HG03571 (cell line): ENCODE results near the gene NKD1.
"Not testable (repeated sequence)": the region's sequence is repeated elsewhere in the genome, so short reads cannot be mapped to it uniquely, and the experiment has no call there.

Experiments
- ATAC-seq: cut with Tn5 transposase; IDR thresholded peaks from one replicate; pipeline ENCODE4 v1.9.1; 2021; ENCODE audit not compliant: unreplicated experiment

Gene NKD1

DNA sequence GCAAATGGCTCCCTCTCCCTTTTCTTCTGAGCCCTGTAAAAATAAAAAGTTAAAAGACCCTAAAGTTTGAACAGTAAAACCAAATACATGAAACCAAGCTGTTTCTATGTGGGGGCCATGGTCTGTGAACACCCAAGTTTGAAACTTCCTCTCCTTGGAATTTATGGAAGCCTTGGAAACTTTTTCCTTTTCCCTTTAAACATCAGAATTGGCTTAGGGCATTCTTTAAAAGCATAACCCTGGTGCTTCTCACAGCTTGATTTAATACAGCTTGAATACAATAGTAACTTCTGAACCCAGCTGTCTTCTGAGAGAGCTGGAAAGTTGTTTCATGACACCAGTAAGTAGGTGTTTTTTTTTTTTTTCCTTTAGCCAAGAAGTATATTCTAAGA is 26.5 kb downstream of the NKD1 start:
- ATAC-seq = no peak

DNA sequence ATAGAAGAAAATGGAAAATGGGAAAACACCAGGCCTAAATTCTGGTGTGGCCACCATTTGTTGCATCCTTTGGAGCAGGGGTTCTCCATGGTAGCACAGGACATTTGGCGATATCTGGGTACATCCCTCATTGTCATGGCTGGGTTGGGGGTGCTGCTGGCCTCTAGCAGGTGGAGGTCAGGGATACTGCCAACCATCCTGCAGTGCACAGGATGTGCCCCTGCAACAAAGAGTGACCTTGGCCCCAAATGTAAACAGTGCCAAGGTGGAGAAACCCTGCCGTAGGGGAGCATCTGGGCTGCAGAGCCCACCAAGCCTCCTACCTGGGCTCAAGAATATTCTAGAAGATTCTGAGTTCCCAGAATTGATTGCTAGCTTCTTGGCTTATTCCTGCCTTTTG is 27.5 kb downstream of the NKD1 start:
- no peak for ATAC-seq

DNA sequence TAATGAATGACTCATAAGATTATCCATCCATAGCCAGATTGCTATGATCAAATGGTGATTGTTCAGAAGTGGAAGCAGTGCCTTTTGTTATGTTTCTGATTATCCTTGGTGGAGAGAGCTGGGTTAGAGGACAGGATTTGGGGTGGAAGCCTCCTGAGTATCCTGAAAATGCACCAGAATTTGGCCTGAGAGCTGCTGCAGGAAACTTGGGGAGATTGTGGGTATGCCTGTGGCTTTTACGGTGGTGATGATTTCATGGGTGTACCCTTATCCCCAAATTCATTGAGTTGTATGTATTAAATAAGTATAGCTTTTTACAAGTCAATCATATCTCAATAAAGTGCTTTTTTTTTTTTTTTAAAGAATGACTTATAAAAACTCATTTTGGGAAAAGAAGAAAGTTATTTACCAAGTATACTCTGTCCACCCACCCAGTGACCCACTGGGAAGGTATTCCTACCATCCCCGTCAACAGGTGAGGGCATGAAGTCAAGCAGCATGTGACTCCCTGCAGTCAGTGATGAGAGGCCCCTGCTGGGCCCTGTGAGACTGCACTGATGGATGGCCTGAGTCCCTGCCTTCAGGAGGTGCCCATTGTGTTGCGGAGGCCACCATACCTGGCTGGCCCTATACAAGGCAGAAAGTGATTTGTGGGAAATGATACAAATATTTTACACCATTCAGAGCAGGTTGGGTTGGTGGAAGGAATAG is 28.4 kb downstream of the NKD1 start:
- no peak for ATAC-seq

DNA sequence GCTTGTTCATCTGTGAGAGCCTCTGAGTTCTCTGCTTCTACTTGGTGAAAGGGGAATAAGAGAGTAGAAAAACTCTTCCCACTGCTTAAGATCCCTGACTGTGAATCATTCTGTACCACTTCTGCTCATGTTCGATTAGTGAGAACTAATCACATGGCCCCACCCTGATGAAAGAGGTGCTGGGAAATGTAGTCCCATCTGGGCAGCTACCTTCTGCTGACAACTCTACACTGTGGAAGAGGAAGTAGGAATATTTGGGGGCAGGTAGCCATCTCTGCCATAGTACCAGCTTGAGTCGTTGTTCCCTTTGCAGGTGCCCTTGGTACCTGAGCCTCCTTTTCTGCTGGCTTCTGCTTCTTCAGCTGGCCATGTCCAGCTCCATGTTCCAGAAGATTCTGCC is 29.9 kb downstream of the NKD1 start:
- ATAC-seq = no peak

DNA sequence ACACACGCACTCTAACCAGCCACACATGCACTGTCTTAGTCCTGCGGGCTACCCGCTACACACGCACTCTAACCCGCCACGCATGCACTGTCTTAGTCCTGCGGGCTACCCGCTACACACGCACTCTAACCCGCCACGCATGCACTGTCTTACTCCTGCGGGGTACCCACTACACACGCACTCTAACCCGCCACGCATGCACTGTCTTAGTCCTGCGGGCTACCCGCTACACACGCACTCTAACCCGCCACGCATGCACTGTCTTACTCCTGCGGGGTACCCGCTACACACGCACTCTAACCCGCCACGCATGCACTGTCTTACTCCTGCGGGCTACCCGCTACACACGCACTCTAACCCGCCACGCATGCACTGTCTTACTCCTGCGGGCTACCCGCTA is 31.2 kb downstream of the NKD1 start:
- ATAC-seq = not testable (repeated sequence)

DNA sequence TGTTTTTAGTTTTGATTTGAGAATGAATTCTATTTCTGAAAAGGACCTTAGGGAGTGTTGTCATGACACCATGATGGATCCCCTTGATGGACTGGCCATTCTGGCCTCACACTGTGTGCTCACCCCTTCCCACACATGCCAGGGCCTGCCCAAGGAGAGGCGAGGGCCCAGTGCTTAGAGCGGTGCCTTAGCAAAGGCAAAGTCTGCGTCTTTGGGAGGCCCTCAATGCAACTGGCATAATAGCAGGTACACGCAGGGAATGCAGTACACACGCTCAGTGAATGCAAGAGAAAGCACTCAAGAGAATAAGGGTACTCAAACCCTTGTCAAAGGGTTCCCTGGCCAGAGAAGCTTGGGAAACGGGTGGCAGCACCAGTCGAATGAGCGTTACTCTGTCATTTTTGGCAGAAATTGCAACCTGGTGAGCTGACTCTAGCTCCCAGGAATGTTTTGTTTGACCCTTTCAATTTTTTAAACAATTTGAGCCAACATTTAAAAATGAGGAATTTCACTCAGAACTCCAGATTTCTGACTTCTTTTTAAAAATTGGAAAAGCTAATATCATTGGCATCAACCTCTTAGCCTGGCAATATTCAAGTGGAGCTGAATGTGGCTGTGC is 32.1 kb downstream of the NKD1 start:
- ATAC-seq = no peak

DNA sequence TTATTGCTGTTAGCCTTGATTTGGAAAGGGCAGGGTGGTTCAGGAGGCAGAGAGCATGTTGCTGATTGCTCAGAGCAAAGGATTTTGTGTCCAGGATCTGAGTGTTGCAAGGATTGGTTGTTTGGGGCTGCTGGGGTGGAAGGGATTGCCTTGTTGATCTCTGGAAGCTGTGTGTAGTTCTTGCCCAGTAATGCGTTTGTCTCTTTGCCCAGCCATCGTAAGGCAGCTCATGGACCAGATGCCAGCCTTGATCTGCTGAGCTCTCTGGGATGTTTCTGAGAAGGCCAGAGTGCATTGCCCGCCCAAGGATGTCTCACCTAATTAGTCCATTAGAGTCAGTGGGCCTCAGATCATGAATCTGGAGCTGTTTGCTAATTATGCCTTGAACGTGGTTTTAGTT is 33.6 kb downstream of the NKD1 start:
- ATAC-seq = no peak

DNA sequence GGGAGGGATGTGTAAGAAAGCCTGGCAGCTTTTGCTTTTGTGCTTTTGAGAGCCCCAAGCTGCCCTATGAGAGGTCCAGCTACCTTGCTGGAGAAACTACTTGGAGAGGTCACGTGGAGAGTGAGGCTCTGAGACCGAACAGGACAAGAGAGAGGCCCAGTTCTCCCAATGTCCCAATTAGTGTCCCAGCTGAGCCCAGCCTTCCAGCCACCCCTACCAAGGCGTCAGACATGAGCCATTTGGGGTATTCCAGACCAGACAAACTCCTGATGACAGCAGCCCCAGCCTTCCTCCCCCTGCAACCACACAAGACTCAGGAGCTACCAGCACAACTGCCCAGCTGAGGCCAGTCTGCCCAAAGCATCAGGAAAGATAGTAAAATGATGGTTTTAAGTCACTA is 35.0 kb downstream of the NKD1 start:
- ATAC-seq = no peak

DNA sequence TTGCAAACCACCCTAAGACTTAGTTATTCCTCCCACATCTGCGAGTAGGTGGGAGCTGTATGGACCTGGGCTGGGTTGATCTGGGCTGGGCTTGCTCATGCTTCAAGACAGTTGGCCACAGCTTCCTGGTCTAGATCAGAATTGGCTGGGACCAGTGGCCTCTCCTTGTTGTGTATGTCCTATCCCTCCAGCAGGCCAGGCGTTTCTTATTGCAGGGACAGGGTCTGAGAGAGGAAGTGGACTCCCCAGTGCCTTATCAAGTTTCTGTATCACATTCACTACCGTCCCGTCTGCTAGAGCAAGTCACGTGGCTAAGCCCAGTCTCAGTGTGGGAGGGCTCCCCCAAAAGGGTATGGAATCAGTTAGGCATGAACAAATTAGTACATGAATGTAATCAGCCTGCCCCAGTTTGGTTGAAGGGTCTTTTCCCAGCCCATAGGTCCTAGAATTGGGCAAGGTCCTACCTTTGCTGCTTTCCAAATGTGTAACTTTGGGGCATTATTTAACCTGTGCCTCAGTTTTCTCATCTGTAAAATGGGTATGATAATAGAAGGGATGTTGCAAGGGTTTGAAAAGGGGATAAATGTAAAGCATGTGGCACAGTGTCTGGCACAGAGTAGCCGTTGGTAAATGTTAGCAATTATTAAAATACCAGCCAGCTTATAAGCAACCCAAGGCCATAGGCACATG is 36.0 kb downstream of the NKD1 start:
- ATAC-seq = no peak

DNA sequence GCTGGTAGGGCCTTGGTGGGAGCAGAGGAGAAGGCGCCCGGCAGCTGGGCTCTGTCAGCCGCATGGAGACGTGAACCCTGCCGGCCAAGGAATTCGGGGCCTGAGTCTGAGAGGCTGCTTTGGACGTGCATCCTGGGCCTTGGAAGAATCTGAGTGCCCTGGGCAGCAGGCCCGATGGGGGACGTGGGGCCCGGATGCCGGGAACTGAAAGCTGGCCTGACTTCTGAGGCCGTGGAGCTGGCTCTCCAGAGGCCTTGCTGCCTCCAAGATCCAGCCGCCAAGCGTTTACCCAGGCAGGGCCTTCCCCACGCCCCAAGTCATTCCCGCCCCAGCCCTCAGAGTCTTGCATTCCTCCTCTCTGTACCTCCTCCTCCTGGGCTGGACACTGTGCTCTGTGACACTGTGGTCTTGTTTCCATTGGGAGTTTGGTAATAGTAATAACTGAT is 37.2 kb downstream of the NKD1 start:
- ATAC-seq = no peak

DNA sequence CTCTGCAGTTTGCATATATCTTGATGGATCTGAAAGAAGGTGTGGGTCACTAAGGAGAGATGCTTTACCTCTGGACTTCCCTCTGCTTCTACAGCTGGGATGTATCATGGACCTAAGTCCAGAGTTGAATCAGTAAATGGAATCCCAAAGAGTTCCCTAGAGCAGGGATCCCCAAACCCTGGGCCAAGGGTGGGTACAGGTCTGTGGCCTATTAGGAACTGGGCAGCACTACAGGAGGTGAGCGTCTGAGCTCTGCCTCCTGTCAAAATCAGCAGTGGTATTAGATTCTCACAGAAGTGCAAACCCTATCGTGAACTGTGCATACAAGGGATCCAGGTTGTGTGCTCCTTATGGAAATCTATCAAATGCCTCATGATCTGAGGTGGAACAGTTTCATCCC is 39.3 kb downstream of the NKD1 start:
- ATAC-seq = no peak

DNA sequence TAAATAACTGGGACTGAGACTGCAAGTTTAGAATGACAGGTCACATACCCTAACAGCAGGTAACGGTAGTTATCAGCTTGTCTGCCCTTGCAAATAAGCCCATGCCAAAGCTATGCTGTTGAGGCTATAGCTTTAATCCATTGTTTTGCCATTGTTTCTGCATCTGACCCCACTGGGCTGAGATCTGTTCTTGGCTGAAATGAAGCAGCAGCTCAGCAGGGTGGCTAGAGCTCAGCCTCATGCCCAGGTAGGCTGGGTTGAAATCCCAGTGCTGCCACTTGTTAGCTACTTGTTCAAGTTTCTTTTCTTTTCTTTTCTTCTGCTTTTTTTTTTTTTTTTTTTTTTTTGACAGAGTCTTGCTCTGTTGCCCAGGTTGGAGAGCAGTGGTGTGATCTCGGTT is 40.1 kb downstream of the NKD1 start:
- no peak for ATAC-seq

DNA sequence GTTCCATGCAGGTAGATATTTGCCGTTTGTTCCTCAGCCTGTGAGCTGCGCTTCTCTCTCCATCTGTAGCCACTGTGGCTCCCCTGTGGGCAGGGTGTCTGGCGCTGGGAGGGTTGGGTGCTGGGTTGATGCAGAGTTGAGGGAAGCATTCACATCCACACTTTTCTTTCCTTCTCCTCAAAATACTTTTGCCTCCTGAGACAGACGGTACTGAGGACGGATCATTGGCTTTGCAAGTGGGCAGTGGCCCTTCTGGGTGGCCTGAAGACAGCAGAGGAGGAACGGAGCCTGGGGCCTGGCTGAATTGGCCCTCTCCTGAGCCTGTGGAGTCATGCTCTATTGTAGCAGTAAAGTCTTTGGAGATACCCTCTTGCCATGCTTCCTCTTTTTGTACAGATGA is 43.0 kb downstream of the NKD1 start:
- no peak for ATAC-seq

DNA sequence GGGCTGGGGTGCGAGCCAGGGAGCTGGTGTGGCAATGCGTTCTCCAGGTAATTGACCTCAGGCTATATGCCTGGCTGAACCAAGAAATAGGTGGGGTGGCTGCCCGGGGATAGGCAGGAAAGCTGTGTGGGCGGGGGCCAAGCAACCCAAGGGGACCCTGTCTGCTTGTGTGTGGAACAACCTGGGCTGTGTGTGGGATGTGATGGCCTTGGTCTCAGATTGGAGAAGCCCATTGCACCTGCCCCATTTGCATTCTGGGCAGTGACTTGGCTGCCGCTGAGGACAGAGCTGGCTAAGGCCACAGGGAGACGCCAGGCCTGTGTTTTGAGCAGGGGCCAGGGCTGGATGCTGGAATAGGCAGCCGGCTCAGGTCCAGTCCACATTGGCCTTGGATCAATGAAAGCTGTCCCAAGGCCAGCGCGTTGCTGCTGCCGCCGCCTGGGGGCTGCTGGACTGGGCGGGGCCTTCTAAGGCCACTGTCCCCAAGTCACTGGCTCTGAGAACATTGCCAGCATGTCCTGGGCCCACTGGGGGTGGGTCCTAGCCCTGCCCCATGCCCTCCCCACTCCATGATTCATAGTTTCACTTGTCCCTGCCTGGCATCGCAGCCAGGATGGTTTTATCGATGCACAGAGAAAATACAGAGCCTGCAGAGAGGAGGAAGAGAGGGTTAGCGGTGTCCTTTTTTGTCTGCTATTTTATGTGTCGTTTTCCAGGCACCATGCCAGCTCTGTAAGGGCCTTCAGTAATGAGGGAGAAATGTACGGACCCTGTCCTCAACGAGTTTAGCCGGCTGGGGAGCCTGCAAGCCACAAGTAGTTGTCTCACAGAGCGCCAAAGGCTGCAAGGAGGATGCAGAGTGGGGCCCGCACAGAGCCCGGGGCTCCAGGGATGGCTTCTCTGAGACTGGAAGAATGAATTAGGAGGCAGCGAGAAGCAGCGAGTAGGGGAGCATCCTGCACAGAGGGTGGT is 43.9 kb downstream of the NKD1 start:
- no peak for ATAC-seq

DNA sequence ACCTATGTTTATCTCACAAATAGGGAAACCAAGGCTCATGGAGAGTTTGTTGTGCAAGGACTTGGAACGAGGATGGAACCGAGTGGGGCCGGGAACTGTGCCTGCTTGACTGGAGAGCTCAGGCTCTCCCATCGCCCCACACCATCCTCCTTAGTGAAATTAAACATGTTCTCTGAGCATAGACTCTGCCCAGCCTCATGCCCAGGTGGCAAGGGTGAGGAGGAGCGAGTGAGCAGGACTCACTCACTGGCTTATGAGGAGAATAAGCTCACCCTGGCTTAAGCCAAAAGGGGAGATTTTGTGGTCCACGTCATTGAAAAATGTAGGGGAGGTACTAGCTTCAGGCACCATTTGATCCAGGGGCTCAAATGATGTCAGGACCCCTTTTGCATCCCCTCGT is 44.8 kb downstream of the NKD1 start:
- no peak for ATAC-seq

DNA sequence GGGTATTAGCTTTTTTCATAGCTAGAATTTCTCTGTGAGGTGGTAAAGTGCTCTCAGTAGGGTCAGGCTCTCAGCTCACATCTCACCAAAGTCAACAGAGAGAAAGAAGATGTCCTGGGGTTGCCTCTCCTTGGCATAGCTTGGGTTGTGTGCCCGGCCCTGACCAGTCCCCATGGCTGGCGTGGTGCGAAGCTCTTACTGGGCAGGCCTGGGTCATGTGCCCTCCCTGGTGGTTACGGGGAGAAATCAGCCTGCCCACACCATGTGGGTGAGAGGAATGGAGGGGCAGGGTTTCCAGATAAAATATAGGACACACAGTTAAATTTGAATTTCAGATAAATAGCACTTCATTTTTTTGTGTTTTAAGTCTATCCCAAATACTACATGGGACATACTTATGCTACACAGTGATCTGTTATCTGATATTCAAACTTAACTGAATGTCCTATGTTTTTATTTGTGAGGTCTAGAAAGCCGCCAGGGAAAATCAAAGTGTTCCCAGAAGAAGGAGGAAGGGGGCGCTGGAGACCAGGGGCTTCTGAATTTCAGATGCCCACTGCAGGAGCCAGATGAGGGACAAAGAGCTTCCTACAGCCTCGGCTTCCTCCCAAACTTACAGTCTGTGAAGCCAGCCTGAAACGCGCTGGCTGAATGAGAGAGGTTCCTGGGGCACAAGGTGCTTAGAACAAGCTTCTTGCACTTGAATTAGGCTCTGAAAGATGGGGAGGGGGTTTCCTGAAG is 45.4 kb downstream of the NKD1 start:
- no peak for ATAC-seq

DNA sequence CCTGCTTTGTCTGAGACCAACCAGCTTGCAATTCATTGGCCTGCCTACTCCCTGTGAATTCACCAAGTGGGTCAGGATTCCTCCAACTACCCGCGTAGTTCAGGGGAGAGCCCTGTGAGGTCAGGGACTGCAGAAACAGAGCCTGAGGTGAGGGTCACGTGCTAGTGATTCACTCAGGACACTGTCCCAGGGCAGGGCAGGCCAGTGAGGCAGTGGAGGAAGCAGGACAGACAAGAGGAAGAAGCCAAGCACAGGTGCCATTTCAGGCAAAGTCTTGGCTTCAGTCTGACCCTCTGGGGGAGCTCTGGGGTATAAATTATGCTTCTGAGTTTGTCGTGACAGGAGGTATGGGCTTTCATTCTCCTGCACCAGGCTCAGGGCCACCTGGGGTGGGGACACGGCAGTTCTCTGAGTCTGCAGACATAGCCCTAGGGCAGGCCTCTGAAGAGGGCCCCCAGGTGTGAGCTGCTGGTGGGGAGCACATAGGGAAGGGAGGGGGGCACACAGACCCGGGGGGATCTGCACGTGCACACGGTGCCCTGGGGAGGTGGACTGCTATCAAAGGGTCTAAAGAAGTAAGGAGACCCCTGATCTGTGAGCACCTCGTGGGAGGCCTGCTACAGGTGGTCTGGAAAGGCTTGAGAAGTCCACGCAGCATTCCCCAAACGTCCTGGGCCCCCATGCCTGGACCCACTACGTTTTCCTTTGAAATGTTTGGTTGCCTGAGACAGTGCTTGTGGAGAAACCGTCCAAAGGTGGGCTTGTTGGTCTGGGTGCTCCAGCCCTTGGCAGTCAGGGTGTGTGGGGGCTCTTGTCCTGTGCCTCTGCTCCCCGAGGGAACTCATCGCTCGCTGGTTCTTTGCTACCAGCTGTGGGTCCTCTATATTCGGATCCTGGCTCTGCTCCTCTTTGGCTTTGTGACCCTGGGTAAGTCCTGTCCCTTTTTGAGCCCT is 46.4 kb downstream of the NKD1 start:
- no peak for ATAC-seq

DNA sequence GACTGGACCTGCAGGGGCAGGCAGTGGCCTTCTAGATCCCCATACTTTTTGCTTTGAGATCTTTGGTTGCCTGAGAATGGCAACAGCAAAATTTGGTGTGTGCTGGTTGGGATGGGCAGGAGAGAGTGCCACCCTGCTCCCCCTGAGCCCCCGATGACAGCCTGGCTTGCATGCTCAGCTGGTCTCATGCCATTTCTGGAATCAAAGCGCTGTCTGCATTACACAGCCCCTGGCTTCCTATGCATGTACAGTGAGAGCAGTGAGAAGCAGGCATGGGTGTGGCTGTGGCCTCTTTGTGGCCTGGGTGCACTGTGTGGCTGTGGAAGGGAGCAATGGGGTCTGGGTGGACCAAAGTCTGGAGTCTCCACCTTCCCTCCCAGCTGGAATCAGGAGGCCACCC is 47.7 kb downstream of the NKD1 start:
- ATAC-seq = no peak

DNA sequence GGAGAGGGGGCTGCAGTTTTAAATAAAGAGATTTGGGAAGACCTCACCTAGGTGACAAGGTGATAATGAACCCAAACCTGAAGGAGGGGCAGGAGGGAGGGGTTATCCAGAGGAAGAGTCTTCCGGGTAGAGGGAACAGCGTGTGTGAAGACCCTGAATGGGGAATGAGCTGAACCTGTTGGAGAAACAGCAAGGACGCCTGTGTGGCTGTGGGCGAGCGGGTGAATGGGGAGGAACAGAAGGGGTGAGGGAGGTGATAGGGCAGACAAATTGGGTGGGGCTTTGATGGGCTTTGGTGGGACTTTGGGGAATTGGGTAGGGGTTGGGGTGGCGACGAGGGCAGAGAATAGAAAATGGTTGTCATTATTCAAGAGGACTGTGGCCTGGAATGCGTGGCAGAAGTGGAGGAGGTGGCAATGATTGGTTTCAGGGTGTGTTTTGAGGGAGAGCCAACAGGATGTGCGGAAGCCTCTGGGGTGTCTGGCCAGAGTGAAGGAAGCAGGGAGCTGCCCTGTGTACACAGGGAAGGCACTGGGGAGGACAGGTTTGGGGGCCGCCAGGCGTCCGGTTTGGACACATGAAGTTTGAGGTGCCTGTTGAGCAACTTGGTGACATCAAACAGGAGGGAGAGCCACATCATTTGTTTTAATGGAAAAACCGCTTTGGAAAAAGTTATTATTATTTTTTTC is 48.7 kb downstream of the NKD1 start:
- no peak for ATAC-seq
